HL-60/S4 treated with retinoic acid at 250 ng/mL for 4 days and 3 days (cell line): Measurements from ENCODE around the gene MROH2A.

ENCODE experiments used
- in situ Hi-C: fragments of 300-500 bp; cut with MboI; formaldehyde crosslinking; loops from 2 replicates; pipeline ENCODE4 v1.7.0; 2022; ENCODE audit warnings: low sequenced_read_pairs

Gene MROH2A

GRCh38 chr2:233764761-233765160, 13.4 kb upstream of the MROH2A start:
- in situ Hi-C loops, result no loop called here

GRCh38 chr2:233766416-233766815, 11.7 kb upstream of the MROH2A start:
- in situ Hi-C loops, result no loop called here

GRCh38 chr2:233768076-233768475, 10.1 kb upstream of the MROH2A start:
- in situ Hi-C loops, result no loop called here

GRCh38 chr2:233769260-233769659, 8.9 kb upstream of the MROH2A start:
- in situ Hi-C loops, result no loop called here

GRCh38 chr2:233772153-233772552, 6.0 kb upstream of the MROH2A start:
- in situ Hi-C loops, result no loop called here

GRCh38 chr2:233772583-233772982, 5.5 kb upstream of the MROH2A start:
- in situ Hi-C loops, result no loop called here

GRCh38 chr2:233773854-233774253, 4.3 kb upstream of the MROH2A start:
- in situ Hi-C loops, result no loop called here

GRCh38 chr2:233775414-233775813, 2.7 kb upstream of the MROH2A start:
- in situ Hi-C loops, result no loop called here

- in situ Hi-C loops, result no loop called here
These were observed 1.6 kb downstream of the MROH2A start for GRCh38 chr2:233779722-233780121.

- in situ Hi-C loops, result no loop called here
These were observed 2.6 kb downstream of the MROH2A start for GRCh38 chr2:233780771-233781170.

- in situ Hi-C loops, result no loop called here
These were observed 11.4 kb downstream of the MROH2A start for GRCh38 chr2:233789554-233789953.

GRCh38 chr2:233791151-233791882, 13.2 kb downstream of the MROH2A start:
- in situ Hi-C loops, result no loop called here

- in situ Hi-C loops, result no loop called here
These were observed 13.8 kb downstream of the MROH2A start for GRCh38 chr2:233791883-233792329.

GRCh38 chr2:233792720-233793119, 14.6 kb downstream of the MROH2A start:
- in situ Hi-C loops, result no loop called here

GRCh38 chr2:233793465-233794127, 15.5 kb downstream of the MROH2A start:
- in situ Hi-C loops, result no loop called here

- in situ Hi-C loops, result no loop called here
These were observed 16.1 kb downstream of the MROH2A start for GRCh38 chr2:233794128-233794658.

- in situ Hi-C loops, result no loop called here
These were observed 17.6 kb downstream of the MROH2A start for GRCh38 chr2:233795735-233796171.

- in situ Hi-C loops, result no loop called here
These were observed 18.1 kb downstream of the MROH2A start for GRCh38 chr2:233796254-233796653.

- in situ Hi-C loops, result no loop called here
These were observed 20.4 kb downstream of the MROH2A start for GRCh38 chr2:233798335-233799086.

- in situ Hi-C loops, result no loop called here
These were observed 21.0 kb downstream of the MROH2A start for GRCh38 chr2:233799087-233799665.

- in situ Hi-C loops, result no loop called here
These were observed 21.6 kb downstream of the MROH2A start for GRCh38 chr2:233799716-233800115.
